GM21526 (cell line): Measurements from ENCODE around the gene AURKAIP1.

ENCODE experiments used
- ATAC-seq: cut with Tn5 transposase; IDR thresholded peaks from one replicate; pipeline ENCODE4 v1.9.1; 2021; ENCODE audit warnings: moderate library complexity; ENCODE audit not compliant: unreplicated experiment, low FRiP score

Gene AURKAIP1

DNA sequence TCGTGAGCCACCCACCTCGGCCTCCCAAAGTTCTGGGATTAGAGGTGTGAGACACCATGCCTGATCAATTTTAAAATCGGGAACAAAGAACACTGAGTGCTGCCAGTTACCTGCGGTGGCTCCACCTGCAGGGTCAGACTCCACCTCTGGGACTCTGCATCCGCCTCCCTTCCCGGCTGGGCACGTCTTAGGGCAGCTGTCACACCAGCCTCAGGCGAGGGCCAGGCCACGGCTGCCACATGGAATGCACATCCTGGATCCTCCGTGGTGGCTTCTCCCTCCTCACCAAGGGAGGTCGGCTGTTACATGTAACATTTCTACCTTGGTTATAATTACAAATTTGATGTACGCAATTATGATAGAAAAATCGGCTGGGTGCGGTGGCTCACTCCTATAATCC is 10.7 kb downstream of the AURKAIP1 start:
- ATAC-seq, result no peak

- ATAC-seq, result no peak
Measured at GRCh38 chr1:1361982-1362423, 13.0 kb downstream of the AURKAIP1 start.

- no peak for ATAC-seq
Measured at GRCh38 chr1:1361233-1361981, 13.6 kb downstream of the AURKAIP1 start.

GRCh38 chr1:1360506-1361169 is 14.4 kb downstream of the AURKAIP1 start:
- no peak for ATAC-seq

GRCh38 chr1:1359664-1360468 is 15.1 kb downstream of the AURKAIP1 start:
- ATAC-seq, result no peak

DNA sequence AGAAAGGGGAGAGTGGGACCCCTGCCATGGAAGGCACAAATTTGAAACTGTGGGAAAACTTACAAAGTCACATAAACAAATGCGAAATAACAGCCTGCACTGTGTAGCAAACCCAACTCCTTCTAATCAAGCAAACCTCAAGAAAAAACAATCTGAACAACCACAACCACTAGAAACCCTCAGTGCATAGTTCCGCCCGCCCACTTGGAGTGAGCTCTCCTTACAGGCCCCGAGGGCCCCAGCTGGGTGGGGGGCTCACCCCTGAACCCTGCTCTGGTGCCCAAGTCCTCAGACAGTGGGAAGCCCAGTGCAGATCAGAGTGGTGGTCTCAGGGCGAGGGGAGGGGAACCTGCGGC is 15.7 kb downstream of the AURKAIP1 start:
- no peak for ATAC-seq

GRCh38 chr1:1358433-1359271 is 16.4 kb downstream of the AURKAIP1 start, which contains the start of gene MXRA8:
Gene MXRA8 (minus strand): TSS chr1:1358555. CDS start chr1:1358504, 51 bp downstream.
- no peak for ATAC-seq

- ATAC-seq, result no peak
Measured at GRCh38 chr1:1357871-1358432, 17.1 kb downstream of the AURKAIP1 start.

DNA sequence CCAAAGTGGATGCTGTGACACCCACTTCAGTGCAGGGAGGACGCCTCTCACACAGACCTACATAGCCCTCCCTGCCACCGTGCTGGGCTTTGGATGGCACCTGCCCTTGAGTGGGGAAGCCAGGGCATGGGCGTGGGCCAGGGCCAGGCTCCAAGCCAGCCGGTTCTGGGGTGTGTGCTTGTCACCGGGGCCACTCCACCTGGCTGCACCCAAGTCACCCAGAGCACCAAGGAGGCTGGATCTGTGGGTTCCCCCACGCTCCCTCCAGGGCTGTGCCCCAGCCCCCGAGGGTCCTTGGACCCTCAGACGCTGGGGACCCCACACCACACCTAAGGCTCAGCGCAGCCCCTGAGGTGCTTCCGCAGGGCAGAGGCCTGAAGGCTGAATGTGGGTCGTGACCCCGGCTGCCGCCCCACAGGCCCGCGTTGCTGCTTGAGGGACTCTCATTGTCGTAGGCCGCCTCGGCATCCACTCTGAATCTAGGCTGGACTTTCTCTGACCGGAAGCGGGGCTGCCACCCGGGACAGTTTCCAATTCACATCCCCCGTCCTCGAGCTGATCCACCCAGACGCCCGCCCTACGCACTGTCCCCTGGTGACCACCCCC is 18.1 kb downstream of the AURKAIP1 start:
- ATAC-seq, result no peak

- ATAC-seq, result no peak
Measured at GRCh38 chr1:1356166-1356795, 18.7 kb downstream of the AURKAIP1 start.

- no peak for ATAC-seq
Measured at GRCh38 chr1:1355416-1355815, 19.6 kb downstream of the AURKAIP1 start.

DNA sequence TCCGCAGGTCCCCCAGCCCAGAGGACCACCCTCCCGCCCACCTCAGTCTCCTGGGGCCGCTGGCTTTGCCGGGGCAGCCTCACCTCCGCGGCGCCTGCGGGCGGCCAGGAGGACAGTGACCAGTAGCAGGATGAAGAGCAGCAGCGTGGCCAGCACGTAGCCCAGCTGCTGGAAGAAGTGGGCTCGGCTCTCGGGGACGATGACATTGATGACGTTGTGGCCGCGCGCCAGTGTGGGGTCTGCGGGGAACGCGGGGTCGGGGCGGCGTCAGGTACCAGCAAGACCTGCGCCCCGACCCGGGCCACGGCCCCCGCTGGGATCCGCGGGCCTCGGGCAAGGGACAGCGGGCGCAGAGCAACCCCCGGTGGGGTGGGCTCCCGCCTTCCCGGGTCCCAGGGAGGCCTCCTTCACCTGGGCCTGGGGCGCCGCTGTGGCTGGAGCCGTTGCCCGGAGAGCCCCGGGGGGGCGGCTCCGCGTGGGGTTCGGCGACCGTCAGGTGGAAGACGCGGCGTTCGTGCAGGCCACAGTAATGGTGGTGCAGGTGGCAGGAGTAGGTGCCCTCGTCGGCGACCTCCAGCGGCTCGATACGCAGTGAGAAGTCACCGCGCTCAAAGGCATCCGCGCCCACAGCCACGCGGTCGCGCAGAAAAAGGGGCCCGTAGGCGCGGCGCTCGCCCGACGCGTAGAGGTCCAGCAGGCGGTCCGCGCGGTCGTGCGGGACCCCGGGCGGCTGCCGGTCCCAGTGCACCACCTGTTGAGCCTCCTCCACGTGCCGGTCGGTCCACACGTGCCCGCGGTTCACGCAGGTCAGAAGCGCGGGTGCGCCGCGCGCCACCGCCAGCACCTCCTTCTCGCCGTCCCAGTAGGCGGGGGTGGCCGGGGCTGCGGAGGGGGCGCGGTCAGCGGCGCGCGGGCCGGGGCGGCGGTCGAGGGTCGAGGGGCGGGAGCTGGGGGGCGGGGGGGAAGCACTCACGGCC is 20.4 kb downstream of the AURKAIP1 start:
- no peak for ATAC-seq

GRCh38 chr1:1353389-1354151 is 21.4 kb downstream of the AURKAIP1 start:
- no peak for ATAC-seq

DNA sequence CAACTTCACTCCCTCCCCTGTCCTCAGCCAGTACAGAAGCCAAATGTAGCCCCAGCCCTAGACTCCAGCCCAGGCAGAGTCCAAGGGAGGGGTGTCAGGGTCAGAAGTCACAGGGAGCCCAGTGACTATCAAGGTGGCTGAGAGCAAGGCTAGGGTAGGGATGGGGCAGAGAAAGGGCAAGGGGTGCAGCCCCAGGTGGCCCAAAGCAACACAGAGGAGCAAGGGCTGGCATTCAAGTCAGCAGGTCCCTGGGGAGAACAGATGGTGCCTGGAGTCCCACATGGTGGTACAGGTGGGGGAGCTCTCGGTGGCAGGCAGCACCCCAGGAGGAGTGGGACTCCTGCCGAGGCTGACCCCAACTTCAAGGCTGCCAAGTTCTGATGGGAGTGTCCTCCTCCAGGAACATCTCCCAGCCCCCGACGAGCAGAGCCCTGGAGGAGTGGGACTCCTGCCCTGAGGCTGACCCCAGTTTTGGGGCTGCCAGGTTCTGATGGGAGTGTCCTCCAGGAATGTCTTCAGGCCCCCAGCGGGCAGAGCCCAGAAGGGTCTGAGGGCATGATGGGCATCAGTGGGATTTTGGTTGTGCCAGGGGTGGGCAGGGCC is 22.1 kb downstream of the AURKAIP1 start:
- no peak for ATAC-seq

- ATAC-seq, result no peak
Measured at GRCh38 chr1:1351511-1352427, 23.2 kb downstream of the AURKAIP1 start.
